Measurements from ENCODE around the gene LGR6. TPM values are rescaled to one million over a fixed set of nuclear protein-coding genes. Genes with fewer than 3 reads are reported as not detected.

The LGR6 gene
- total RNA-seq, 1 experiment from 2014 or later = 0.26 TPM

- H3F3A ChIP-seq (ENCODE audit: low read length, unreplicated experiment) = no peaks in the 10 kb centered on the region
- H3K4me2 ChIP-seq (ENCODE audit: low read length) = no peak overlapping the region
- no peak for TF ChIP-seq EZH2phosphoT487 (IDR thresholded peaks at IDR 0.05; ENCODE audit: borderline replicate concordance, low read length)
- no peak for TF ChIP-seq CTCF (conservative IDR thresholded peaks at IDR 0.05; ENCODE audit: low read depth, low read length)
- TF ChIP-seq EZH2 (IDR thresholded peaks at IDR 0.05; ENCODE audit: low read length, unreplicated experiment) = no peak
- ATAC-seq (no peak), DNase-seq (no peak)
- no peak overlapping the region for H3K9ac ChIP-seq (ENCODE audit: low read length)
- BruUV-seq (replicated peaks) = no TSS peak
- no peak overlapping the region for H2AFZ ChIP-seq (ENCODE audit: low read length)
- POLR2A ChIA-PET (ENCODE audit: unreplicated experiment) = no interaction called here
- no peaks in the 10 kb centered on the region for H3K36me3 ChIP-seq (ENCODE audit: low read depth, low read length)
- intact Hi-C loops (cut with micrococcal nuclease) = no loop called here
- no peaks in the 10 kb centered on the region for H4K20me1 ChIP-seq (ENCODE audit: low read length)
- H3K27ac ChIP-seq (ENCODE audit: low read length) = no peak overlapping the region
- H3K4me3 ChIP-seq (ENCODE audit: low read length) = no peak overlapping the region
- CTCF ChIA-PET = no interaction called here
- no peaks in the 10 kb centered on the region for H3K9me3 ChIP-seq (ENCODE audit: low read length)
- no peaks in the 10 kb centered on the region for H3K27me3 ChIP-seq (ENCODE audit: low read length)
- no peaks in the 10 kb centered on the region for H3K9me2 ChIP-seq (replicated peaks; ENCODE audit: low read length)
- peaks cover 14% of the 10 kb centered on the region; the same call in 1 of the 2 replicates for H3K4me1 ChIP-seq (ENCODE audit: insufficient read depth, low read length)
- peaks cover 21% of the 10 kb centered on the region for H3K79me2 ChIP-seq (ENCODE audit: low read length)
Measured at GRCh38 chr1:202146993-202147392, 46.6 kb upstream of the LGR6 start.

GRCh38 chr1:202148391-202148790, 45.2 kb upstream of the LGR6 start:
- Histone ChIP-seq H3K9me3 (ENCODE audit: low read length) (no peaks in the 10 kb centered on the region), H3K79me2 (ENCODE audit: low read length) (peaks cover 7% of the 10 kb centered on the region), H3F3A (ENCODE audit: low read length, unreplicated experiment) (no peaks in the 10 kb centered on the region), H3K36me3 (ENCODE audit: low read depth, low read length) (no peaks in the 10 kb centered on the region), H3K27me3 (ENCODE audit: low read length) (no peaks in the 10 kb centered on the region), H3K4me3 (ENCODE audit: low read length) (no peak overlapping the region), H3K27ac (ENCODE audit: low read length) (no peak overlapping the region), H4K20me1 (ENCODE audit: low read length) (no peaks in the 10 kb centered on the region), H3K9me2 (replicated peaks; ENCODE audit: low read length) (no peaks in the 10 kb centered on the region), H3K9ac (ENCODE audit: low read length) (no peak overlapping the region), H2AFZ (ENCODE audit: low read length) (no peak overlapping the region), H3K4me1 (ENCODE audit: insufficient read depth, low read length) (peaks cover 8% of the 10 kb centered on the region; the same call in 1 of the 2 replicates), H3K4me2 (ENCODE audit: low read length) (no peak overlapping the region)
- TF ChIP-seq EZH2 (IDR thresholded peaks at IDR 0.05; ENCODE audit: low read length, unreplicated experiment) = no peak
- TF ChIP-seq CTCF (conservative IDR thresholded peaks at IDR 0.05; ENCODE audit: low read depth, low read length) = no peak
- no peak for TF ChIP-seq EZH2phosphoT487 (IDR thresholded peaks at IDR 0.05; ENCODE audit: borderline replicate concordance, low read length)
- POLR2A ChIA-PET (ENCODE audit: unreplicated experiment) = no interaction called here
- ATAC-seq (no peak), DNase-seq (no peak)
- CTCF ChIA-PET = no interaction called here
- BruUV-seq (replicated peaks) = no TSS peak
- intact Hi-C loops (cut with micrococcal nuclease) = no loop called here

GRCh38 chr1:202149566-202149965, 44.0 kb upstream of the LGR6 start:
- Histone ChIP-seq H3K27me3 (ENCODE audit: low read length) (no peaks in the 10 kb centered on the region), H3K9ac (ENCODE audit: low read length) (no peak overlapping the region), H3K27ac (ENCODE audit: low read length) (no peak overlapping the region), H2AFZ (ENCODE audit: low read length) (no peak overlapping the region), H3K4me1 (ENCODE audit: insufficient read depth, low read length) (peaks cover 6% of the 10 kb centered on the region; the same call in 1 of the 2 replicates), H3K4me2 (ENCODE audit: low read length) (no peak overlapping the region), H3F3A (ENCODE audit: low read length, unreplicated experiment) (no peaks in the 10 kb centered on the region), H3K4me3 (ENCODE audit: low read length) (no peak overlapping the region), H4K20me1 (ENCODE audit: low read length) (no peaks in the 10 kb centered on the region), H3K36me3 (ENCODE audit: low read depth, low read length) (no peaks in the 10 kb centered on the region), H3K9me2 (replicated peaks; ENCODE audit: low read length) (no peaks in the 10 kb centered on the region), H3K9me3 (ENCODE audit: low read length) (no peaks in the 10 kb centered on the region), H3K79me2 (ENCODE audit: low read length) (no peaks in the 10 kb centered on the region)
- DNase-seq (no peak), ATAC-seq (no peak)
- intact Hi-C loops (cut with micrococcal nuclease) = no loop called here
- ChIA-PET POLR2A (ENCODE audit: unreplicated experiment) (no interaction called here), CTCF (no interaction called here)
- BruUV-seq (replicated peaks) = no TSS peak
- no peak for TF ChIP-seq EZH2 (IDR thresholded peaks at IDR 0.05; ENCODE audit: low read length, unreplicated experiment)
- no peak for TF ChIP-seq EZH2phosphoT487 (IDR thresholded peaks at IDR 0.05; ENCODE audit: borderline replicate concordance, low read length)
- no peak for TF ChIP-seq CTCF (conservative IDR thresholded peaks at IDR 0.05; ENCODE audit: low read depth, low read length)

Data from PC-3 (cell line).